Effector memory CD4-positive, alpha-beta T cell (primary cell): ENCODE measurements around the gene CNIH2.

ENCODE experiments used
- DNase-seq, 3 donors: peaks; one replicate each; pipeline ENCODE4 v3.0.0-alpha.2; 2020
- H3K27ac ChIP-seq: 2 replicates; pipeline ENCODE4 v1.7.0; 2013; ENCODE audit warnings: mild to moderate bottlenecking, low read length, moderate library complexity; ENCODE audit not compliant: insufficient read depth, poor library complexity, severe bottlenecking
- H3K27me3 ChIP-seq: replicated peaks from 2 replicates; pipeline ENCODE4 v1.7.0; 2013; ENCODE audit warnings: mild to moderate bottlenecking, low read length; ENCODE audit not compliant: insufficient read depth, control insufficient read depth, poor library complexity, severe bottlenecking
- H3K36me3 ChIP-seq: 2 replicates; pipeline ENCODE4 v1.7.0; 2013; ENCODE audit warnings: mild to moderate bottlenecking, low read length, moderate library complexity; ENCODE audit not compliant: control insufficient read depth, insufficient read depth
- H3K4me1 ChIP-seq: 2 replicates; pipeline ENCODE4 v1.7.0; 2013; ENCODE audit warnings: low read length, mild to moderate bottlenecking; ENCODE audit not compliant: control insufficient read depth, insufficient read depth, poor library complexity, severe bottlenecking
- H3K4me3 ChIP-seq: 2 replicates; pipeline ENCODE4 v1.7.0; 2013; ENCODE audit warnings: low read length, low read depth, mild to moderate bottlenecking; ENCODE audit not compliant: insufficient read depth, poor library complexity, severe bottlenecking
- H3K9me3 ChIP-seq: 2 replicates; pipeline ENCODE4 v1.7.0; 2013; ENCODE audit warnings: mild to moderate bottlenecking, low read length, moderate library complexity; ENCODE audit not compliant: control insufficient read depth

Gene CNIH2

DNA sequence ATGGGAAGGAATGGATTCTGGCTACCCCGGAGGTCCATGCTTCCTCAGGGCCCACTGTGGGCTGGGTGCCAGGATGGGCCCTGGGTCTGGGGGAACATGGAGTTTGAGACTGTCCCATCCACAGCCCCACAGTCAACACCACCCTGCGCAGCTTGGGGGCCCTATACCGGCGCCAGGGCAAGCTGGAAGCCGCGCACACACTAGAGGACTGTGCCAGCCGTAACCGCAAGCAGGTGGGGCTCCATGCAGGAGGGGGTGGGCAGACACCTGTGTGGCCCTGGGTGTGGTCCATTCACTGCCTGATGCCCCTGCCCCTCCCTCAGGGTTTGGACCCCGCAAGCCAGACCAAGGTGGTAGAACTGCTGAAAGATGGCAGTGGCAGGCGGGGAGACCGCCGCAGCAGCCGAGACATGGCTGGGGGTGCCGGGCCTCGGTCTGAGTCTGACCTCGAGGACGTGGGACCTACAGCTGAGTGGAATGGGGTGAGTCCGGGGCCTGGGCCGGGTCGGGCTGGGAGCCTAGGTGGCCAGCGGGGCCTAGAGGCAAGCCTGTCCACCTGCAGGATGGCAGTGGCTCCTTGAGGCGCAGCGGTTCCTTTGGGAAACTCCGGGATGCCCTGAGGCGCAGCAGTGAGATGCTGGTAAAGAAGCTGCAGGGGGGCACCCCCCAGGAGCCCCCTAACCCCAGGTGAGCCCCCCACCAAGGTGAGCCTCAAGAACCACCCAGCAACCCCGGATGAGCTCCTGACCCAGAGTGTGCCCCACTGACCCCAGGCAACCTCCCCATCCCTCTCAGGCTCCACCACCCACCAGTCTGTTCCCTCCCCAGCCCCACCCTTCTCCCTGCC lies 12.2 kb upstream of the CNIH2 start:
- peaks cover 20% of the 10 kb centered on the region for H3K4me1 ChIP-seq
- peaks cover 31% of the 10 kb centered on the region for H3K36me3 ChIP-seq
- H3K27ac ChIP-seq, result no peak overlapping the region
- no peaks in the 10 kb centered on the region for H3K27me3 ChIP-seq
- no peak for DNase-seq
- H3K4me3 ChIP-seq, result no peak overlapping the region
- H3K9me3 ChIP-seq, result no peaks in the 10 kb centered on the region

DNA sequence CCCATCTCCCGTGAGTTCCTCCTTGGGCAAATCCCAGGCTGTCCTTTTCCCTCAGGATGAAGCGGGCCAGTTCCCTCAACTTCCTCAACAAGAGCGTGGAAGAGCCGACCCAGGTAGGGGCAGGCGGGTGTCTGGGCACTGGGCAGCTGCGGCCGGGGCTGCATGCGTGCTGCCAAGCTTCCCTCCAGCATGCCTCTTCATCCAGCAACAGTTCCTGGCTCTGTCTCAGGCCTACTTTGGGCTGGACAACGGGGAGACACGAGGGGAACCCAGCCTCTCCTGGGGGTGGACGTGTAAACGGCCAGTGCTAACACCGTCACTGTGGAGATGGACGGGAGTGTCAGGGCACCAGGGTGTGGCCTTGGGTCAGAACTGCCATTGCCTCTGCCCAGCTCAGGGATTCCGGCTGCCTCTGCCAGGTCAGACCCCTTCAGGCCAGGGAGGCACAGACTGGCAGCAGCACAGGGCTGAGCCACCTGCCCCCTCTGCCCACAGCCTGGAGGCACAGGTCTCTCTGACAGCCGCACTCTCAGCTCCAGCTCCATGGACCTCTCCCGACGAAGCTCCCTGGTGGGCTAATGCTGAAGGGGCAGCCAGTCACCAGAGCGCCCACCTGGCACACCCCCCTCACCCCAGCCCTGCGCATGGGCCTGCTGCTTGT lies 11.5 kb upstream of the CNIH2 start:
- no peaks in the 10 kb centered on the region for H3K27me3 ChIP-seq
- no peak for DNase-seq
- H3K4me1 ChIP-seq, result peaks cover 20% of the 10 kb centered on the region
- no peak overlapping the region for H3K4me3 ChIP-seq
- peaks cover 29% of the 10 kb centered on the region for H3K36me3 ChIP-seq
- peak overlapping the region; percentile 92 for H3K27ac ChIP-seq
- H3K9me3 ChIP-seq, result no peaks in the 10 kb centered on the region

DNA sequence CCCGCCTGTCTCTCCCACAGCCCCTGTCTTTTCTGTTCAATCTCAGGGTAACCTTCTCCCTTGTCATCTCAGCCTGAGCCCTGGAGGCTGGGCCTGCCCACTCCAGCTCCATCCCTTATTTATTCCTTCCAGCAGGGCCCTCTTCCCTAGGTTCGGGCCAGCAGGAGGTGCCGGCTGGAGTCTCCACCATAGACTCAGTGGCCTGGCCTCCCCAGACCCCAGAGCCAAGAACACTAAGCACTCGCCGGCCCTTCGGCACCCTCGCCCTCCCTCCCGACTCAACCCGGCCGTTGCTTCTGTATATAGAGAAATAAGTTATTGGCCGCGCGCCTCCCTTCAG lies 11.0 kb upstream of the CNIH2 start:
- Histone ChIP-seq H3K36me3 (peaks cover 28% of the 10 kb centered on the region), H3K4me1 (peaks cover 20% of the 10 kb centered on the region), H3K9me3 (no peaks in the 10 kb centered on the region), H3K27me3 (no peaks in the 10 kb centered on the region), H3K27ac (peak overlapping the region; percentile 92), H3K4me3 (peak overlapping the region; percentile 75)
- DNase-seq, result no peak

DNA sequence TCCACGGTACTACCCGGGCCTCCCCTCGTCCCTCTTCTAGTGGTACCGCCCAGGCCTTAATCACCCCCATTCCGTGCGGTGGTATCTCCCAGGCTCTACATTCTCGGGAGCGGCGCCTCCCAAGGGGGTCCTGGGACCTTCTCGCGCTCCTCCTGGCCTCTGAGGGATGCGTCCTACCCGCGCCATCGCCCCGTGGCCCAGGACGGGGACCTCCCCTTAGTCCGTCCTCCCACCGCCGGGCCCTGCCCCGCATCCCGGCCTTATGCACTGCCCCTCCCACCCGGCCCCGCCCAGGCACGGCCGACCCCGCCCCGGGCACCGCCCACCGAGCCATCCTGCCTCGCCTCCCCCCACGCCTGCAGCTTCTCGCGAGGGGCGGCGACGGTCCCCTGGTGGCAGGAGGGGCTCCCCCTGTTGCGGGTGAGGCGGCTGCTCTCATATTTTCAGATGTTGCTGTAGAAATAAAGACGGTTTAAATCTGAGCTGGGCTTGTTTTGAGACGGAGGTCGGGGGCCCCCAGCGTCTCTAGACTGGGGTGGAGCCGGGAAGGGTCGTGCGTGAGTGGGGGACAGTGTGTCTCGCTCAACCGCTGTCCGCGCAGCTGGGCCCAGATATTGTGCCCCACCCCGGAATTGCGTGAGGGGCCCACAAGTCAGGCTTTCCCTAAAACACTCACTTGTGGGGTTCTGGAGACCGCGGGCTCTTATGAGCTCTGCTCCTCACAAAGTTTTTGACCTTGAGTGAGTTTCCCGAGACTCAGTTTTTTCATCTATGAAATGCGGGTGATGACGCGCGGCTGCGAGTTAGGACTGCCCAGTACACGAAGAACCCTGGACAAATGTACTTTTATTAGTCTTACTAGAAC lies 10.4 kb upstream of the CNIH2 start:
- peak overlapping the region; percentile 92 for H3K27ac ChIP-seq
- no peaks in the 10 kb centered on the region for H3K9me3 ChIP-seq
- peak overlapping the region; percentile 75 for H3K4me3 ChIP-seq
- H3K4me1 ChIP-seq, result peaks cover 20% of the 10 kb centered on the region
- H3K36me3 ChIP-seq, result peaks cover 28% of the 10 kb centered on the region
- peak; percentile 78 to 79 (median 78) for DNase-seq
- no peaks in the 10 kb centered on the region for H3K27me3 ChIP-seq

DNA sequence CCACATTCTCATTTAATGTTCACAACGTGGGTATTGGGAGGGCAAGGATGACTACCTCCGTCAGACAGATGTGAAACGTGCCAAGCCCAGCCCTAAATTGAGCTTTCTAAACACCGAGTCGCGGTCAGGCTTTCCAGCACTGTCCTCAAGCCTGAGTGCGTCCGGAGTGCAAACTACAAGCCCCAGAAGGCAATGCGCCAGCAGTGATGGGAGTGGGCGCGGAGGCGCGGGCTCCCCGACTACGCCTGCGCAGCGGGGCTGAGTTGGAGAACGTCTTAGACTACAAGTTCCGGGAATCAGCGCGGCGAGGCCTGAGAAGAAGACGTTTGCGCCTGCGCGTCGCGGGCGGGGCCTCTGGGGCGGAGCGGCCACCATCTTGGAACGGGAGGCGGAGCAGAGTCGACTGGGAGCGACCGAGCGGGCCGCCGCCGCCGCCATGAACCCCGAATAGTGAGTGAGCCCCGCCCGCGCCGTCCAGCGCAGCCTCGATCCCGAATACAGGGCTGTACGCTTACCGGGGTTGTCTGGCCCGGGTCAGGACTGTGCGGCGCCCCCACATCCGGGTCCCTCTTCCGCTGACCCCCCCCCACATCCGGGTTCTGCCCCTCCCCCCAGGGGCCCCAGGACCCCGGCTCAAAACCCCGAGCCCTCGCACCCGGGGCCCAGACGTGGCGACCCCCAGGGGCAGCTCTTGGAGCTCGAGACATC lies 9.6 kb upstream of the CNIH2 start, which contains the start of gene RAB1B:
RAB1B (plus strand) TSS at position 396 of the 708 bp plus-strand sequence; CDS start at position 437, 41 bp downstream.
- no peaks in the 10 kb centered on the region for H3K9me3 ChIP-seq
- no peaks in the 10 kb centered on the region for H3K27me3 ChIP-seq
- peak within 1 kb of the TSS; percentile 75 for H3K4me3 ChIP-seq
- H3K4me1 ChIP-seq, result peaks cover 20% of the 10 kb centered on the region
- H3K27ac ChIP-seq, result peak within 1 kb of the TSS; percentile 92
- peak; percentile 99 to 100 (median 99) for DNase-seq
- peaks cover 28% of the 10 kb centered on the region for H3K36me3 ChIP-seq

DNA sequence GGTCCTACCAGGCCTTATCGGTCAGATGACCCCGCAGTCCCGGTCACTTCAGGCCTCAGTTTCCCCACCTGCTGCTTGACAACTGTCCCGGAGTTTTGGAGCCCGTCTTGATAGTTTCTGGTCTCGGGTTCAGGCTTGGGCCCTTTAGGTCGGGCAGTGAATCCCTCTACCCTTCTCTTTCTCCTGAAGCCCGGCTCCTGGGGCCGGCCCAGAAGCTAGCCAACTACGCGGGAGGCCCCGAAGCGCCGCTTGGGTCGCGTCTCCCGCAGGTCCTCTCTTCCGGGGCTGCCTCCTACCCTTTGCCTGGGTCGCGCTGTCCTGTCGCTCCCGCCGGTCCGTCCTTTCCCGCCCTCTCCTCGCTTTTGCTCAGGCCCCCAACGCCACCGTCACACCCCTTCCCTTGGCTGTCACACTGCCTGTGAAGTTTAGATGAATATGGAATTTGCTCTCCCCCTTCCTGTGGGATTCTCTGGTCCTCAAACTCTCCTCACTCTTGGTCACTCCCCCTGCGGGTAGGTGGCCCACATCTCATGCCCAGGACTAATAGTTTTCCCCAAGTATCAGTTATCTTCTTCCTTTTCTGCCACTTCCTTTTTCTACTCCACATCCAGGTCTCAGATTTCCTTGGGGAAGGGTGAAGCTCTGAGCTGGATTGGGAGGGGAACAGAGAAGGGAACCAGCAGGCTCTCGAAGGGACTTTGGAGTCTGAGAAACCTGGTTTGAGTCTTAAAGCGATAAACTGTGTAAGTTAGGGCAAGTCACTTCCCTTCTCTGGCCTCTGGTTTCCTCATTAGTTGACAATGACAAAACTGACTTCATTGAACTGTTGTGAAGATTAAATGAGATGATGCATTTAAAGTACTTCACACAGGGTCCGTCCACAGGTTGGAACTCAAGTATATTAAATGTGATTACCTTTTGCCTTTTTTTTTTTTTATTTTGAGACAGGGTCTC lies 8.7 kb upstream of the CNIH2 start:
- DNase-seq, result no peak
- Histone ChIP-seq H3K36me3 (peaks cover 31% of the 10 kb centered on the region), H3K4me3 (peak overlapping the region; percentile 75), H3K4me1 (peaks cover 20% of the 10 kb centered on the region), H3K27me3 (no peaks in the 10 kb centered on the region), H3K9me3 (no peaks in the 10 kb centered on the region), H3K27ac (peak overlapping the region; percentile 92)

DNA sequence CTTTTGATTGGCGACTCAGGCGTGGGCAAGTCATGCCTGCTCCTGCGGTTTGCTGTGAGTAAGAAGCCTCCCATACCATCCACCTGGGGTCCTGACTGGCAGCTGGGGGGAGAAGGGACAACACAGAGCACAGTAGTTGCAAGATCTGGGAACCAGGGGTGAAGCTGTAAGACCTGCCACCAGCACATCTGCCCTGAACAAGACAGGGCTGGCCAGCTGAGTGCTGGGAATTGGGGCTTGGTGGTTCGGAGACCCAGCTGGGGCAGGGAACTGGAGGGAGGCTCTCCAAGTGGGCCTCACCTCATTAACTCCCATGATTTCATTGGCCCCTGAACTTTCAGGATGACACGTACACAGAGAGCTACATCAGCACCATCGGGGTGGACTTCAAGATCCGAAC lies 6.2 kb upstream of the CNIH2 start:
- no peaks in the 10 kb centered on the region for H3K9me3 ChIP-seq
- DNase-seq, result no peak
- no peak overlapping the region for H3K4me3 ChIP-seq
- peaks cover 20% of the 10 kb centered on the region for H3K4me1 ChIP-seq
- H3K27me3 ChIP-seq, result no peaks in the 10 kb centered on the region
- H3K36me3 ChIP-seq, result peaks cover 41% of the 10 kb centered on the region
- no peak overlapping the region for H3K27ac ChIP-seq

DNA sequence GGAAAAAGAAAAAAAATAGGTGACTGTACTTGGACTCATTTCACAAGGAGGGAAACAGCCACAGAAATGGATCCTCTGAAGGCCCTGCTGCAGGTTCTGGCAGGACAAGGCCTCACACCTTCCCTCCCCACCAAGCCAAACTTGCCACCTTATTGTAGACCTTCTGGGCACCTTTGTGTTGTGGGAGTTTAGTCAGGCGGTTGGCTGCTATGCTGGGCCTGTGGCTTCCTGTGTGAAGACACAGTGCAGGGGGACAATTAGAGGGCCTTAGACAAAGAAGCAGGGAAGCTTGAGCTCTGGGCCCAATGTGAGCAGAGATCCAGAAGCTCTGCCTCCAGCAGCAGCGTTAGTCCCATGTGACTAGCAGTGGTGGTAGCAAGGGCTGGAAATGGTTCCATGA lies 5.4 kb upstream of the CNIH2 start:
- DNase-seq, result no peak
- H3K27me3 ChIP-seq, result no peaks in the 10 kb centered on the region
- H3K36me3 ChIP-seq, result peaks cover 41% of the 10 kb centered on the region
- no peak overlapping the region for H3K4me3 ChIP-seq
- H3K4me1 ChIP-seq, result peaks cover 18% of the 10 kb centered on the region
- no peak overlapping the region for H3K27ac ChIP-seq
- no peaks in the 10 kb centered on the region for H3K9me3 ChIP-seq

DNA sequence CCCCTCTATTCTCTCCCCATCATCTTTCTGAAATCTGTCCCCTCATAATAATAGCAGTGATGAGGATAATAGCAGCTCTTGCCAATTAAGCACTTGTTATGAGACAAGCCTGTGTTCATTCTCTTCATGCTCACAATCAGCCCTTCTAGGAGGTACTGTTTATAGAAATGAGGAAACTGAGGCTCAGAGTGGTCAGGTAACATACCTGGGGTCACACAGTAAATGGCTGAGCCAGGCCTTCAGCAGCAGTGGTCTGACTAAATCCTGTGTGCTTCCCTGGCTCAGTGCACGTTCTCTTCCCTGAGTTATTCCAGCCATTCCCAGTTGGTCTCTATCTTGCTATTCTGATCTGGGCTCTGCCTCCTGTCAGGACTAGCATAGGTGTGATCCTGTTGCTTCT lies 3.8 kb upstream of the CNIH2 start:
- DNase-seq, result no peak
- H3K4me1 ChIP-seq, result peaks cover 24% of the 10 kb centered on the region
- H3K4me3 ChIP-seq, result no peak overlapping the region

More for the DNA sequence above, 3.8 kb upstream of the CNIH2 start:
- Histone ChIP-seq H3K27ac (no peak overlapping the region), H3K27me3 (no peaks in the 10 kb centered on the region), H3K9me3 (no peaks in the 10 kb centered on the region), H3K36me3 (peaks cover 41% of the 10 kb centered on the region)
